AG04449 (cell line): ENCODE data around the gene NUDT3.

Source experiments
- CTCF ChIA-PET: fragments of 350-600 bp; formaldehyde crosslinking; extraction: SDS; loops from one replicate; lab custom pipeline; 2021; ENCODE audit warnings: antibody characterized with exemption; lab: Yijun Ruan, JAX
- POLR2A ChIA-PET: fragments of 400-600, 350-600 bp; formaldehyde crosslinking; extraction: SDS; loops from one replicate; lab custom pipeline; 2020; ENCODE audit warnings: antibody characterized with exemption, inconsistent platforms; lab: Yijun Ruan, JAX
- DNase-seq: peaks from one replicate; pipeline ENCODE4 v3.0.0-alpha.2; 2010; ENCODE audit warnings: low read depth, low spot score
- H3K4me3 ChIP-seq: 2 replicates; pipeline ENCODE4 v1.5.1; 2011; ENCODE audit warnings: low read depth, mild to moderate bottlenecking, control low read depth, low read length
- CTCF ChIP-seq: IDR thresholded peaks from one replicate; pipeline ENCODE4 v1.5.1; 2011; ENCODE audit warnings: mild to moderate bottlenecking, moderate library complexity, low read length, control low read depth, inconsistent platforms; ENCODE audit not compliant: insufficient read depth; ENCODE audit errors: missing control alignments

The NUDT3 gene

DNA sequence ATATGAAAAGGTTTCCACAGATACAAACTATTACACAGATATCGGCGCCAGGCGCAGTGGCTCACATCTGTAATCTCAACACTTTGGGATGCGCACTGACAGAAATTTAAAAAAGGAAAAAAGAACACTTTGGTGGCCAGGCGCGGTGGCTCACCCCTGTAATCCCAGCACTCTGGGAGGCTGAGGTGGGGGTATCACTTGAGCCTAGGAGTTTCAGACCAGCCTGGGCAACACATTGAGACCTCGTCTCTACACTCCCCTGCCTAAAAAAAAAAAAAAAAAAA lies 41.6 kb downstream of the NUDT3 start:
- DNase-seq, result no peak
- H3K4me3 ChIP-seq, result no peak overlapping the region
- ChIA-PET CTCF (interaction anchor here (0.8 to 1.0 kb wide), 2 partner anchors 13 to 155 kb away, joined by 3 to 5 read pairs; no protein-coding TSS in a partner anchor), POLR2A (interaction anchor here (0.6 to 0.7 kb wide), 2 partner anchors 8 to 16 kb away, joined by 3 read pairs; no protein-coding TSS in a partner anchor)
- TF ChIP-seq CTCF, result no peak

GRCh38 chr6:34350137-34350933 lies 42.1 kb downstream of the NUDT3 start:
- DNase-seq, result no peak

DNA sequence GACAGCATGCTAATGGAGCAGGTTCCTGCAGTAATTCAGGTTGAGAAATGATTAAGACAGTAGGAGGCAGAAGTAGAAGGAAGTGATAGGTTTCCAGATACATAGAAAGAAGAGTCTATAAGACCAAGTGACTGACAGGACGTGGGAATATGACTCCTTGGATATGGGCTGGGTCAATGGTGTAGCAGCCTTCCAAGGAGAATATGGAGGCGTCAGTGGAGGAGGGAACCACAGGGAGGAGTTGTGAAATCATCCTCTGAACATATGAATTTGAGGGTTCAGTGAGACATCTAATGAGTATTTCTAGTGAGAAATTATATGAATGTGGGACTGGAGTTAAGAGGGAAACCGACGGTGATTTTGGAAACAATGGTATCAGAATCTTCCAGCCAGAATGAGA lies 43.3 kb downstream of the NUDT3 start:
- no peak for TF ChIP-seq CTCF
- ChIA-PET CTCF (no interaction called here), POLR2A (no interaction called here)
- DNase-seq, result no peak
- H3K4me3 ChIP-seq, result no peak overlapping the region

More at GRCh38 chr6:34350137-34350933, 42.1 kb downstream of the NUDT3 start:
- POLR2A ChIA-PET, result interaction anchor here (0.6 kb wide), 1 partner anchor 16 kb away, joined by 3 read pairs; no protein-coding TSS in a partner anchor
- CTCF ChIA-PET, result interaction anchor here (0.8 to 1.0 kb wide), 2 partner anchors 12 to 154 kb away, joined by 3 to 5 read pairs; no protein-coding TSS in a partner anchor
- no peak overlapping the region for H3K4me3 ChIP-seq
- no peak for TF ChIP-seq CTCF

DNA sequence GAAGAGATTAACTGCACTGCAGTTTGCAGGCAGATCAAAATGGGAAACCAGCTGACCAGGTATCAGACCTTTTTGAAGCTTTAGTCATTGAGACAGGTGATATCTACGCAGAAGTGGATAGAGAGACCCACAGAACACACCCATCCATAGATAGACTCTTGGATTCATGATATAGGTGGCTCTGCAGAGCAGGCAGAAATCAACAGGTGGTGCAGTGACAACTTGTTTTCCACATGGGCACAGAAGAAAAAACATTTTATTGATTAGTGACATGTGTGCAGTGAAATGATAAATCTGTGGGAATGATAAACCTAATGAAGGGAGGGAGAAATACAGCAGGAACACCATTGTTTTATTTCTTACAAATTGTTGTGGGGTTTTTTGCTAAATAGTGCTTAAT lies 45.2 kb downstream of the NUDT3 start:
- no peak for DNase-seq
- ChIA-PET CTCF (interaction anchor here (1.3 kb wide), 1 partner anchor 261 kb away, joined by 3 read pairs; no protein-coding TSS in a partner anchor), POLR2A (no interaction called here)
- H3K4me3 ChIP-seq, result no peak overlapping the region
- TF ChIP-seq CTCF, result no peak

GRCh38 chr6:34346175-34347119 lies 46.0 kb downstream of the NUDT3 start:
- ChIA-PET CTCF (interaction anchor here (1.3 kb wide), 1 partner anchor 262 kb away, joined by 3 read pairs; no protein-coding TSS in a partner anchor), POLR2A (no interaction called here)
- DNase-seq, result no peak
- TF ChIP-seq CTCF, result no peak
- H3K4me3 ChIP-seq, result no peak overlapping the region
